Esophagus muscularis mucosa (tissue), 3 donors: Measurements from ENCODE around the gene POFUT1.

Experiments used
- POLR2AphosphoS5 ChIP-seq, 2 donors: sonication (generic); formaldehyde crosslinking; IDR thresholded peaks; one replicate each; pipeline ENCODE4 v1.6.1; 2017; ENCODE audit warnings: antibody characterized with exemption in 2 of 2
- TF ChIP-seq, protein P1 (sequence below), 3 experiments: fragments of 200-600 bp in 2 of 3; fragments of 450-650 bp in 1 of 3; sonication (generic) in 2 of 3; IDR thresholded peaks; one replicate each; pipeline ENCODE4 v1.5.1; 2017 to 2019; ENCODE audit warnings: antibody characterized with exemption in 3 of 3, mild to moderate bottlenecking in 2 of 3, moderate library complexity in 1 of 3

- TF ChIP-seq POLR2AphosphoS5 (IDR thresholded peaks at IDR 0.05): no peak
- TF ChIP-seq, protein P1, sequence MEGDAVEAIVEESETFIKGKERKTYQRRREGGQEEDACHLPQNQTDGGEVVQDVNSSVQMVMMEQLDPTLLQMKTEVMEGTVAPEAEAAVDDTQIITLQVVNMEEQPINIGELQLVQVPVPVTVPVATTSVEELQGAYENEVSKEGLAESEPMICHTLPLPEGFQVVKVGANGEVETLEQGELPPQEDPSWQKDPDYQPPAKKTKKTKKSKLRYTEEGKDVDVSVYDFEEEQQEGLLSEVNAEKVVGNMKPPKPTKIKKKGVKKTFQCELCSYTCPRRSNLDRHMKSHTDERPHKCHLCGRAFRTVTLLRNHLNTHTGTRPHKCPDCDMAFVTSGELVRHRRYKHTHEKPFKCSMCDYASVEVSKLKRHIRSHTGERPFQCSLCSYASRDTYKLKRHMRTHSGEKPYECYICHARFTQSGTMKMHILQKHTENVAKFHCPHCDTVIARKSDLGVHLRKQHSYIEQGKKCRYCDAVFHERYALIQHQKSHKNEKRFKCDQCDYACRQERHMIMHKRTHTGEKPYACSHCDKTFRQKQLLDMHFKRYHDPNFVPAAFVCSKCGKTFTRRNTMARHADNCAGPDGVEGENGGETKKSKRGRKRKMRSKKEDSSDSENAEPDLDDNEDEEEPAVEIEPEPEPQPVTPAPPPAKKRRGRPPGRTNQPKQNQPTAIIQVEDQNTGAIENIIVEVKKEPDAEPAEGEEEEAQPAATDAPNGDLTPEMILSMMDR (IDR thresholded peaks at IDR 0.05): no peak
These were observed 47.3 kb upstream of the POFUT1 start for GRCh38 chr20:32160341-32160740.
